ENCODE measurements around the gene SLC35F3.

SLC35F3 gene

DNA sequence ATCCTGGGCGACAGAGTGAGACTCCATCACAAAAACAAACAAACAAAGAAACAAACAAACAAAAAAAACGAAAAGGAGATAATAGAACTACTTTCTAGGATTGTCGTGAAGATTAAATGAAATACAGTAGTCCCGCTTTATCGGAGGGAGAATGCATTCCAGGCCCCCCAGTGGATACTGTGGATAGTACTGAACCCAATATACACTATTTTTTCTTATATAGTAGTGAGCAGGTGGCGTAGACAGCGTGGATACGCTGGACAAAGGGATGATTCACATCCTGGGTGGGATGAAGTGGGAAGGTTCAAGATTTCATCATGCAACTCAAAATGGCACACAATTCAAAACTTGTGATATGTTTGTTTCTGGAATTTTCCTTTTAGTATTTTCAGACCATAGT, 8.0 kb downstream of the SLC35F3 start:
- FAIRE-seq (no peak), DNase-seq (ENCODE audit: insufficient read length, low spot score) (no peak)
- TF ChIP-seq, protein P1, sequence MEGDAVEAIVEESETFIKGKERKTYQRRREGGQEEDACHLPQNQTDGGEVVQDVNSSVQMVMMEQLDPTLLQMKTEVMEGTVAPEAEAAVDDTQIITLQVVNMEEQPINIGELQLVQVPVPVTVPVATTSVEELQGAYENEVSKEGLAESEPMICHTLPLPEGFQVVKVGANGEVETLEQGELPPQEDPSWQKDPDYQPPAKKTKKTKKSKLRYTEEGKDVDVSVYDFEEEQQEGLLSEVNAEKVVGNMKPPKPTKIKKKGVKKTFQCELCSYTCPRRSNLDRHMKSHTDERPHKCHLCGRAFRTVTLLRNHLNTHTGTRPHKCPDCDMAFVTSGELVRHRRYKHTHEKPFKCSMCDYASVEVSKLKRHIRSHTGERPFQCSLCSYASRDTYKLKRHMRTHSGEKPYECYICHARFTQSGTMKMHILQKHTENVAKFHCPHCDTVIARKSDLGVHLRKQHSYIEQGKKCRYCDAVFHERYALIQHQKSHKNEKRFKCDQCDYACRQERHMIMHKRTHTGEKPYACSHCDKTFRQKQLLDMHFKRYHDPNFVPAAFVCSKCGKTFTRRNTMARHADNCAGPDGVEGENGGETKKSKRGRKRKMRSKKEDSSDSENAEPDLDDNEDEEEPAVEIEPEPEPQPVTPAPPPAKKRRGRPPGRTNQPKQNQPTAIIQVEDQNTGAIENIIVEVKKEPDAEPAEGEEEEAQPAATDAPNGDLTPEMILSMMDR (IDR thresholded peaks at IDR 0.05; ENCODE audit: insufficient read depth, missing control alignments) = no peak

DNA sequence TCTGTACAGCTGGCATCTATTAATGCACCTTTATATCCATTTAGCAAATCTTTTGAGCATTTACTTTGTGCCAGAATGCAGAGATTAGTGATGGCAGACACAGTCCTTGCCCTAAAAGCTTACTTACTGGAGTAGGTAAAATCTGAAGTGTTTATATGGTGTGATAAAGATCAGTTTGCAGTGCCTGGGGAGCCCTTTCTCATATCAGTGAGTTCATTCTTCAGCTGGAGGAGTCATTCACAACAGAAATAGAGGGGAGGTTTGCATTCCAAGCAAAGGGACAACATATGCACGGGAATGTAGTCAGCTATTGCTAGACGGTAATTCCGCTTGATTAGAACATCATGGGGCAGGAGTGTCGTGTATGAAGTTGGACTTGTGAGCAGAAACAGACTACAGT, 8.4 kb downstream of the SLC35F3 start:
- FAIRE-seq (peak; percentile 75), DNase-seq (ENCODE audit: insufficient read length, low spot score) (no peak)

DNA sequence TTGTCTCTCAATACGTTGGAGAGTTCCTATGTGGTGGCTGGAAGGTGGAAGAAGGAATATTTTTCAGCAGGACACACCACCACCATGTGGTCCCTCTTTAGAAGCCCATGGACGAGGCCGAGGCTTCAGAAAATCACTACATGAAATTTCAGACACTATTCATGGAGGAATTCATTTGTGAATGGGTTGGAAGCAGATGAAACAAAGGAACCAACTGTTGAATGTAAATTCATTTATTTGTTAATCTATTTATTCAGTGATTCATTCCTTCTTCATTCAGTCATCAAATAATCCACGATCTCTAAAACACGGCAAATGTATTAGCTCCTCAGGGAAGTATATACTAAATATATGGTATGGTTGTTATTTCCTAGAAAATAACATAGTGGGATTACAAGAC, 12.2 kb downstream of the SLC35F3 start:
- no peak for DNase-seq (ENCODE audit: insufficient read length, low spot score)
- FAIRE-seq = no peak

More for the DNA sequence above, 8.4 kb downstream of the SLC35F3 start:
- TF ChIP-seq, protein P1 (IDR thresholded peaks at IDR 0.05; ENCODE audit: insufficient read depth, missing control alignments) = no peak

DNA sequence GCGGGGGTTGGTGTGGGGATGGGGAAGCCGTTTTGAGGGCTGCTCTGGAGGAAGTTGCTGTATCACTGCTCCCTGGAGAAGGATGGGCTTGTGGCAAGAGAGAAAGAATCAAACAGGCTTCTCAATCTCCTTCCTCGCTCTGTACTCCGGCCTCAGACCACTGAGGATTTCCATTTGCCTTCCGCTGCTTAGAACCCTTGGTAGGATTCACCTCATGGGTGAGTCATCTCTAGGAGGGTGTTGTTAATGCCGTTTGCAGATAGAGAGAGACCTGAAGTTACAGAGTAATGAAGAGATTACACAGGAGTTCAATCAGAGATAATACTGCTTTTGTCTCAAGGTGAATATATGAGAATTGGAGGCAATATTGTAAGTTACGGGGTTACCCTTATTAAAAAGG, 15.3 kb downstream of the SLC35F3 start:
- TF ChIP-seq, protein P1 (IDR thresholded peaks at IDR 0.05; ENCODE audit: insufficient read depth, missing control alignments) = no peak
- FAIRE-seq = no peak
- DNase-seq (ENCODE audit: insufficient read length, low spot score) = no peak

More for the DNA sequence above, 12.2 kb downstream of the SLC35F3 start:
- TF ChIP-seq, protein P1 (IDR thresholded peaks at IDR 0.05; ENCODE audit: insufficient read depth, missing control alignments) = no peak

DNA sequence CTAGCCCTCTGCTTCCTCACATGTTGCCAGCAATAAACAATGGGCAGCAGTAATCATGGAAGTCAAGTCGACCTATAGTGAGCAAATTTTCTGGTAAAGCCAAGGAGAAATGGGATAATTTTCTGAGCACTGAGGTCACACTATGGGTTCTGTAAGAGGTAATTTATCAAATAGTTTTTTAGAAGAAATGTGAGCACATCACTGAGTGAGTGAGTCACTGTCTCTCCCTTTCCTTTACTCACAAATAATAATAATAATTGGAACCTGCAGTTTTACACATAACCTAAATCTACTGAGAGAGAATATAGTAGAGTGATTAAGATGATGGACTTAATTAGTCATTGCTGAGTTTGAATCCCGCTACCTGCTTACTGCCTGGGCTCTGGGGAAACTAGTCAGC, 23.6 kb downstream of the SLC35F3 start:
- FAIRE-seq = no peak
- TF ChIP-seq, protein P1 (IDR thresholded peaks at IDR 0.05; ENCODE audit: insufficient read depth, missing control alignments) = no peak
- DNase-seq (ENCODE audit: insufficient read length, low spot score) = no peak

DNA sequence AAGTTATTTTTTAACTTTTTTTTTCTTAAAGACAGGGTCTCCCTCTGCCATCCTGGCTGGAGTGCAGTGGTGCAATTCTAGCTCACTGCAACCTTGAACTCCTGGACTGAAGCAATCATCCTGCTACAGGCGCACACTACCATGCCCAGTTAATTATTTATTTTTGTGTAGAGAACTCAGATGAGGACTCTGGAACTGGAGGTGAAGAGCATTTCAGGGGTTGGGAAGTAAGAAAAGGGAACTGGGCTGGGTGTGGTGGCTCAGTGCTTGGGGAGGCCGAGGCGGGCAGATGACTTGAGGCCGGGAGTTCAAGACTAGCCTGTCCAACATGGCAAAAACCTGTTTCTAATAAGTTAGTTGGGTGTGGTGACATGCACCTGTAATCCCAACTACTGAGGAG, 28.9 kb downstream of the SLC35F3 start:
- DNase-seq (ENCODE audit: insufficient read length, low spot score) = no peak
- TF ChIP-seq, protein P1 (IDR thresholded peaks at IDR 0.05; ENCODE audit: insufficient read depth, missing control alignments) = no peak
- FAIRE-seq = no peak

DNA sequence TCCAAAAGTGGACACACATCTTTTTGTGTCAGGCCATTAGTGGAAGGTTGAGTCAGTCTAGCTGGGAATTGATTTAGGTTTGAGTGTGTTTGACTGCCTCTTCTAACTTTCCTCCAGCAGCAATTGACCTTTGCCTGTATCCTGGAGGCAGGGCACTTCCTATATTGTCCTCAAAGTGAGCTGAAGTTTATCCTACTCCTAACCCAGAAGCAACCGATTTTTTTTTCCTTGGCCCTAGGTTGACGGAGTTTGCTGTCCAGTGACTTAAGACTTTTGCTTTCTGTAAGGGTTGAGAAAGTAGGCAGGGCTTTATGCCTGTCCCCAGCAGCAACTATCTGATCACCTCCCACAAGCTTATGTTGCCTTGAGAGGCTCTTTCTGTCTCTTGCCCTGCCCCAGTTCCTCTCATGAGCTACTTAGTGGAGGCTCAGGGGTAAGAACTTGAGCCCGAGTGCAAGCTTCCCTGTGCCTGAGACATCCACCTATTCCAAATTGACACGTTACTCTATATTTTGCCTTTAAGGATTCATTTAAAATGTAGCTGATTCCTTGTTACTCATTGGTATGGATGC, 30.9 kb downstream of the SLC35F3 start:
- DNase-seq (ENCODE audit: insufficient read length, low spot score) (no peak), FAIRE-seq (no peak)
- TF ChIP-seq, protein P1 (IDR thresholded peaks at IDR 0.05; ENCODE audit: insufficient read depth, missing control alignments) = no peak

All from D721Med (cell line).